HEK293 (cell line): ENCODE measurements around the gene CNTN4.

Experiments
- WT1 ChIP-seq: fragments of 450-650 bp; formaldehyde crosslinking; IDR thresholded peaks from 2 replicates; pipeline ENCODE4 v1.5.1; 2016; ENCODE audit warnings: missing biosample characterization, missing genetic modification characterization
- ZNF133 ChIP-seq: fragments of 450-650 bp; formaldehyde crosslinking; IDR thresholded peaks from 2 replicates; pipeline ENCODE4 v1.5.1; 2016; ENCODE audit warnings: missing biosample characterization, missing genetic modification characterization
- ZNF23 ChIP-seq: fragments of 450-650 bp; formaldehyde crosslinking; IDR thresholded peaks from 2 replicates; pipeline ENCODE4 v1.5.1; 2016; ENCODE audit warnings: missing biosample characterization, missing genetic modification characterization, borderline replicate concordance
- ZNF239 ChIP-seq: fragments of 450-650 bp; formaldehyde crosslinking; IDR thresholded peaks from 2 replicates; pipeline ENCODE4 v1.5.1; 2016; ENCODE audit warnings: missing biosample characterization, missing genetic modification characterization
- ZNF670 ChIP-seq: fragments of 450-650 bp; formaldehyde crosslinking; IDR thresholded peaks from 2 replicates; pipeline ENCODE4 v1.5.1; 2016; ENCODE audit warnings: missing biosample characterization, missing genetic modification characterization, low read depth
- TF ChIP-seq, protein P1 (sequence below): fragments of 450-650 bp; formaldehyde crosslinking; IDR thresholded peaks from 2 replicates; pipeline ENCODE4 v1.5.1; 2016; ENCODE audit warnings: missing biosample characterization, missing genetic modification characterization
- TF ChIP-seq, protein P2 (sequence below): fragments of 450-650 bp; formaldehyde crosslinking; IDR thresholded peaks from 2 replicates; pipeline ENCODE4 v1.5.1; 2016; ENCODE audit warnings: missing biosample characterization, missing genetic modification characterization, low read depth
- TF ChIP-seq, protein P3 (sequence below): fragments of 450-650 bp; formaldehyde crosslinking; IDR thresholded peaks from 2 replicates; pipeline ENCODE4 v1.5.1; 2016; ENCODE audit warnings: missing biosample characterization, missing genetic modification characterization, borderline replicate concordance

DNA sequence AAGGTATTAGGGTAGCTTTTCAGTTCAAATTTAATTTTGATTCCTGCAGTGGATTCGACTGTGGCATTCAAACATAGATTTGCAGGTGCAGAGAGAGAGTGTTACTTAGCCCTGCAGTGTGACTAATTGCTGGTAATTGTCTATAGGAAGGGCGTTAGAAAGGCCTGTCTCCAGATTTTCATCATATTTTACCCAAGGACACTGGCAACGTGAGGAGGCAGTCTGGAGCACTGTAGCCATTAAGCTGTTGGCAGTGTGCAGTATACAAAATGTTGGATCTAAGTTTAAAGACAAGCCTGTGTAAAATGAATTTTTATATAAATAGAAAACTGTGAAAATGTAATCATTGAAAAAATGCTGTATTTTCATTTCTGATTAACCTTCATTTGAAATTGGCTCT, 342.9 kb downstream of the CNTN4 start:
- TF ChIP-seq ZNF133 (tag by site-specific recombination) (no peak), ZNF23 (tag by site-specific recombination) (no peak), ZNF670 (tag by site-specific recombination) (no peak), WT1 (tag by site-specific recombination) (no peak), ZNF239 (tag by site-specific recombination) (no peak)
- TF ChIP-seq, protein P1, sequence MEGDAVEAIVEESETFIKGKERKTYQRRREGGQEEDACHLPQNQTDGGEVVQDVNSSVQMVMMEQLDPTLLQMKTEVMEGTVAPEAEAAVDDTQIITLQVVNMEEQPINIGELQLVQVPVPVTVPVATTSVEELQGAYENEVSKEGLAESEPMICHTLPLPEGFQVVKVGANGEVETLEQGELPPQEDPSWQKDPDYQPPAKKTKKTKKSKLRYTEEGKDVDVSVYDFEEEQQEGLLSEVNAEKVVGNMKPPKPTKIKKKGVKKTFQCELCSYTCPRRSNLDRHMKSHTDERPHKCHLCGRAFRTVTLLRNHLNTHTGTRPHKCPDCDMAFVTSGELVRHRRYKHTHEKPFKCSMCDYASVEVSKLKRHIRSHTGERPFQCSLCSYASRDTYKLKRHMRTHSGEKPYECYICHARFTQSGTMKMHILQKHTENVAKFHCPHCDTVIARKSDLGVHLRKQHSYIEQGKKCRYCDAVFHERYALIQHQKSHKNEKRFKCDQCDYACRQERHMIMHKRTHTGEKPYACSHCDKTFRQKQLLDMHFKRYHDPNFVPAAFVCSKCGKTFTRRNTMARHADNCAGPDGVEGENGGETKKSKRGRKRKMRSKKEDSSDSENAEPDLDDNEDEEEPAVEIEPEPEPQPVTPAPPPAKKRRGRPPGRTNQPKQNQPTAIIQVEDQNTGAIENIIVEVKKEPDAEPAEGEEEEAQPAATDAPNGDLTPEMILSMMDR (tag by site-specific recombination) = no peak
- TF ChIP-seq, protein P2, sequence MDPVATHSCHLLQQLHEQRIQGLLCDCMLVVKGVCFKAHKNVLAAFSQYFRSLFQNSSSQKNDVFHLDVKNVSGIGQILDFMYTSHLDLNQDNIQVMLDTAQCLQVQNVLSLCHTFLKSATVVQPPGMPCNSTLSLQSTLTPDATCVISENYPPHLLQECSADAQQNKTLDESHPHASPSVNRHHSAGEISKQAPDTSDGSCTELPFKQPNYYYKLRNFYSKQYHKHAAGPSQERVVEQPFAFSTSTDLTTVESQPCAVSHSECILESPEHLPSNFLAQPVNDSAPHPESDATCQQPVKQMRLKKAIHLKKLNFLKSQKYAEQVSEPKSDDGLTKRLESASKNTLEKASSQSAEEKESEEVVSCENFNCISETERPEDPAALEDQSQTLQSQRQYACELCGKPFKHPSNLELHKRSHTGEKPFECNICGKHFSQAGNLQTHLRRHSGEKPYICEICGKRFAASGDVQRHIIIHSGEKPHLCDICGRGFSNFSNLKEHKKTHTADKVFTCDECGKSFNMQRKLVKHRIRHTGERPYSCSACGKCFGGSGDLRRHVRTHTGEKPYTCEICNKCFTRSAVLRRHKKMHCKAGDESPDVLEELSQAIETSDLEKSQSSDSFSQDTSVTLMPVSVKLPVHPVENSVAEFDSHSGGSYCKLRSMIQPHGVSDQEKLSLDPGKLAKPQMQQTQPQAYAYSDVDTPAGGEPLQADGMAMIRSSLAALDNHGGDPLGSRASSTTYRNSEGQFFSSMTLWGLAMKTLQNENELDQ = no peak
- TF ChIP-seq, protein P3, sequence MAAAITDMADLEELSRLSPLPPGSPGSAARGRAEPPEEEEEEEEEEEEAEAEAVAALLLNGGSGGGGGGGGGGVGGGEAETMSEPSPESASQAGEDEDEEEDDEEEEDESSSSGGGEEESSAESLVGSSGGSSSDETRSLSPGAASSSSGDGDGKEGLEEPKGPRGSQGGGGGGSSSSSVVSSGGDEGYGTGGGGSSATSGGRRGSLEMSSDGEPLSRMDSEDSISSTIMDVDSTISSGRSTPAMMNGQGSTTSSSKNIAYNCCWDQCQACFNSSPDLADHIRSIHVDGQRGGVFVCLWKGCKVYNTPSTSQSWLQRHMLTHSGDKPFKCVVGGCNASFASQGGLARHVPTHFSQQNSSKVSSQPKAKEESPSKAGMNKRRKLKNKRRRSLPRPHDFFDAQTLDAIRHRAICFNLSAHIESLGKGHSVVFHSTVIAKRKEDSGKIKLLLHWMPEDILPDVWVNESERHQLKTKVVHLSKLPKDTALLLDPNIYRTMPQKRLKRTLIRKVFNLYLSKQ (tag by site-specific recombination) = no peak
